ENCODE results near the gene SLC17A5.

Gene SLC17A5

GRCh38 chr6:73642530-73642929 is 11.3 kb downstream of the SLC17A5 start:
- no peak for TF ChIP-seq EZH2 (IDR thresholded peaks at IDR 0.05; ENCODE audit: borderline replicate concordance, low read length)
- TF ChIP-seq, protein P1, sequence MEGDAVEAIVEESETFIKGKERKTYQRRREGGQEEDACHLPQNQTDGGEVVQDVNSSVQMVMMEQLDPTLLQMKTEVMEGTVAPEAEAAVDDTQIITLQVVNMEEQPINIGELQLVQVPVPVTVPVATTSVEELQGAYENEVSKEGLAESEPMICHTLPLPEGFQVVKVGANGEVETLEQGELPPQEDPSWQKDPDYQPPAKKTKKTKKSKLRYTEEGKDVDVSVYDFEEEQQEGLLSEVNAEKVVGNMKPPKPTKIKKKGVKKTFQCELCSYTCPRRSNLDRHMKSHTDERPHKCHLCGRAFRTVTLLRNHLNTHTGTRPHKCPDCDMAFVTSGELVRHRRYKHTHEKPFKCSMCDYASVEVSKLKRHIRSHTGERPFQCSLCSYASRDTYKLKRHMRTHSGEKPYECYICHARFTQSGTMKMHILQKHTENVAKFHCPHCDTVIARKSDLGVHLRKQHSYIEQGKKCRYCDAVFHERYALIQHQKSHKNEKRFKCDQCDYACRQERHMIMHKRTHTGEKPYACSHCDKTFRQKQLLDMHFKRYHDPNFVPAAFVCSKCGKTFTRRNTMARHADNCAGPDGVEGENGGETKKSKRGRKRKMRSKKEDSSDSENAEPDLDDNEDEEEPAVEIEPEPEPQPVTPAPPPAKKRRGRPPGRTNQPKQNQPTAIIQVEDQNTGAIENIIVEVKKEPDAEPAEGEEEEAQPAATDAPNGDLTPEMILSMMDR (IDR thresholded peaks at IDR 0.05; ENCODE audit: low read length), result no peak
- H3K4me2 ChIP-seq (ENCODE audit: low read length), result no peak overlapping the region
- no peaks in the 10 kb centered on the region for H3K27me3 ChIP-seq (ENCODE audit: insufficient read depth, low read length)
- H3F3A ChIP-seq (ENCODE audit: insufficient read depth, low read length), result no peaks in the 10 kb centered on the region; the same call in 1 of the 2 replicates
- no peaks in the 10 kb centered on the region for H4K20me1 ChIP-seq (ENCODE audit: insufficient read depth, low read length)
- H3K9ac ChIP-seq (ENCODE audit: low read length), result no peak overlapping the region
- H3K9me3 ChIP-seq (ENCODE audit: low read length), result no peaks in the 10 kb centered on the region
- no peaks in the 10 kb centered on the region for H3K79me2 ChIP-seq (ENCODE audit: insufficient read depth, low read length)
- H3K27ac ChIP-seq (ENCODE audit: low read depth, low read length, poor library complexity, severe bottlenecking), result no peak overlapping the region
- no peak overlapping the region for H3K4me3 ChIP-seq (ENCODE audit: low read depth, low read length, poor library complexity, severe bottlenecking)
- peaks cover 17% of the 10 kb centered on the region for H3K4me1 ChIP-seq (ENCODE audit: insufficient read depth, low read length, severe bottlenecking)
- no peak overlapping the region for H2AFZ ChIP-seq (ENCODE audit: low read length)
- H3K36me3 ChIP-seq (ENCODE audit: insufficient read depth, low read length), result no peaks in the 10 kb centered on the region; the same call in 1 of the 2 replicates
- no peaks in the 10 kb centered on the region for H3K9me2 ChIP-seq (ENCODE audit: low read depth, low read length)

DNA sequence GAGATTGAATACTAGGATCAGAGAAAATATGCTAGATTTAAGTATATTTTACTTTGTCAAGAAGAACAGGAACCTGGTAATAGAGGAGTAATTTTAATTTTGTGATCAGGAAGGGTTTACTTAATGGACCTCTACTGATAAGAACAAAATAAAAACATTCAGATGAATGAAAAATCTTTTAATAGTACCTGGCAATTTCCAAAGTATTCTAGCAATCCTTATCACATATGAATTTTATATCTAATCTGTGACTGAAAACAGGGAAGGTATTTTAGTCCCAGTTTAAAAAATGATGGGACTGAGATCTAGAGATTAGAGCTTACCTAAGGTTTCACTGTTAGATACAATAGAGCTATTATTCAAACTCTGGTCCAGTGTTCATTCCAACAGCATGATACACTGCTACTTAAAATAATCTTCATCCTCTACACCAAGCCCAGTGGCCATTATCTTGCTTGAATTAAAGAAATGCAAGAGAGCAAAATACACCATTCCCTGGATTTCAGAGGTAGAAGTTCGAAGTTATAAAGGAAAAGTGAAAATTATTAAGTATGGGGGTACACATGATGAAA is 13.5 kb downstream of the SLC17A5 start:
- H3K9me3 ChIP-seq (ENCODE audit: low read length), result no peaks in the 10 kb centered on the region
- H3K27ac ChIP-seq (ENCODE audit: low read depth, low read length, poor library complexity, severe bottlenecking), result no peak overlapping the region
- H4K20me1 ChIP-seq (ENCODE audit: insufficient read depth, low read length), result no peaks in the 10 kb centered on the region
- no peaks in the 10 kb centered on the region for H3K27me3 ChIP-seq (ENCODE audit: insufficient read depth, low read length)
- no peaks in the 10 kb centered on the region; the same call in 1 of the 2 replicates for H3F3A ChIP-seq (ENCODE audit: insufficient read depth, low read length)
- TF ChIP-seq, protein P1 (IDR thresholded peaks at IDR 0.05; ENCODE audit: low read length), result no peak
- no peak for TF ChIP-seq EZH2 (IDR thresholded peaks at IDR 0.05; ENCODE audit: borderline replicate concordance, low read length)
- no peak overlapping the region for H3K4me2 ChIP-seq (ENCODE audit: low read length)
- H3K36me3 ChIP-seq (ENCODE audit: insufficient read depth, low read length), result no peaks in the 10 kb centered on the region; the same call in 1 of the 2 replicates
- no peaks in the 10 kb centered on the region for H3K9me2 ChIP-seq (ENCODE audit: low read depth, low read length)
- peaks cover 6% of the 10 kb centered on the region for H3K4me1 ChIP-seq (ENCODE audit: insufficient read depth, low read length, severe bottlenecking)
- H3K79me2 ChIP-seq (ENCODE audit: insufficient read depth, low read length), result no peaks in the 10 kb centered on the region
- no peak overlapping the region for H3K9ac ChIP-seq (ENCODE audit: low read length)
- H2AFZ ChIP-seq (ENCODE audit: low read length), result no peak overlapping the region
- no peak overlapping the region for H3K4me3 ChIP-seq (ENCODE audit: low read depth, low read length, poor library complexity, severe bottlenecking)

DNA sequence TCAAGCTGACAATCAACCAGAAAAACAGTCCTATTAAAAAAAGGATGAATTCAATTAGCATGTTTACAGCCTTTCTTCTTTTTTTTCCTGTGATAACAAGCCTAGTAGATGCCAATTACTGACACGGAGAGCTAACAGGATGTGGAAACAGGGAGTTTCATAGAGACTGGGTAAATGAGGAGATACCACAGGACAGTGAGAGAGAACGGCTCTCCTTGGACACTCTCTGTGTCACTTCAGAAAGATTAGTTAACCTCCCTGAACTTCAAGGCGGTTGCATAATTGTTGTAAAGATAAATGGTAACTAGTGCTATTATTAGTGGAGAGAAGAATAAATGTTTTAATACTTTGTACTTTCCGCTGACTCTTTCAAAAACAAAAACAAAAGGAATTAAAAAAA is 14.8 kb downstream of the SLC17A5 start:
- H3K9ac ChIP-seq (ENCODE audit: low read length), result no peak overlapping the region
- no peaks in the 10 kb centered on the region for H3K79me2 ChIP-seq (ENCODE audit: insufficient read depth, low read length)
- TF ChIP-seq EZH2 (IDR thresholded peaks at IDR 0.05; ENCODE audit: borderline replicate concordance, low read length), result no peak
- TF ChIP-seq, protein P1 (IDR thresholded peaks at IDR 0.05; ENCODE audit: low read length), result no peak
- H4K20me1 ChIP-seq (ENCODE audit: insufficient read depth, low read length), result no peaks in the 10 kb centered on the region
- H3K4me2 ChIP-seq (ENCODE audit: low read length), result no peak overlapping the region
- no peaks in the 10 kb centered on the region; the same call in 1 of the 2 replicates for H3F3A ChIP-seq (ENCODE audit: insufficient read depth, low read length)
- no peaks in the 10 kb centered on the region for H3K27me3 ChIP-seq (ENCODE audit: insufficient read depth, low read length)
- no peak overlapping the region for H2AFZ ChIP-seq (ENCODE audit: low read length)
- no peak overlapping the region for H3K4me3 ChIP-seq (ENCODE audit: low read depth, low read length, poor library complexity, severe bottlenecking)
- no peaks in the 10 kb centered on the region for H3K9me3 ChIP-seq (ENCODE audit: low read length)
- no peaks in the 10 kb centered on the region for H3K4me1 ChIP-seq (ENCODE audit: insufficient read depth, low read length, severe bottlenecking)
- H3K36me3 ChIP-seq (ENCODE audit: insufficient read depth, low read length), result no peaks in the 10 kb centered on the region; the same call in 1 of the 2 replicates
- no peak overlapping the region for H3K27ac ChIP-seq (ENCODE audit: low read depth, low read length, poor library complexity, severe bottlenecking)
- H3K9me2 ChIP-seq (ENCODE audit: low read depth, low read length), result no peaks in the 10 kb centered on the region

Measured in OCI-LY1 (cell line).